Keratinocyte (primary cell): Measurements from ENCODE around the gene MEF2A. TPM values are rescaled to one million over a fixed set of nuclear protein-coding genes. Genes with fewer than 3 reads are reported as not detected.
A peak's percentile ranks its signal among the peaks of the same experiment; 100 is the strongest.

Experiments
- DNase-seq: peaks from one replicate; pipeline ENCODE4 v3.0.0-alpha.2; 2011; ENCODE audit warnings: low read depth, missing footprints, low spot score
- FAIRE-seq: peaks from 2 replicates; lab custom pipeline; 2011; peaks lifted over from hg19 to GRCh38; lab: Jason Lieb, UNC
- H2AFZ ChIP-seq: 2 replicates; pipeline ENCODE4 v1.6.0; 2012; ENCODE audit warnings: low read length, control low read depth, inconsistent platforms; ENCODE audit not compliant: control insufficient read depth
- H3K27ac ChIP-seq: 2 replicates; pipeline ENCODE4 v1.5.1; 2011; ENCODE audit warnings: low read length; ENCODE audit not compliant: control insufficient read depth, insufficient read depth
- H3K27me3 ChIP-seq: 3 replicates; pipeline ENCODE4 v1.6.0; 2011; ENCODE audit warnings: low read length; ENCODE audit not compliant: control insufficient read depth, insufficient read depth; ENCODE audit errors: extremely low read depth
- H3K36me3 ChIP-seq, 2 experiments: 2 replicates in 1 of 2; 3 replicates in 1 of 2; pipeline ENCODE4 v1.5.1; 2011; ENCODE audit warnings: low read length in 2 of 2, mild to moderate bottlenecking in 1 of 2; ENCODE audit not compliant: control insufficient read depth in 2 of 2, insufficient read depth in 2 of 2; ENCODE audit errors: extremely low read depth in 1 of 2
- H3K4me1 ChIP-seq: 3 replicates; pipeline ENCODE4 v1.5.1; 2011; ENCODE audit warnings: low read length; ENCODE audit not compliant: control insufficient read depth, insufficient read depth; ENCODE audit errors: extremely low read depth
- H3K4me2 ChIP-seq: 3 replicates; pipeline ENCODE4 v1.6.0; 2011; ENCODE audit warnings: low read depth, low read length; ENCODE audit not compliant: control insufficient read depth, insufficient read depth; ENCODE audit errors: extremely low read depth
- H3K4me3 ChIP-seq, 3 experiments: fragments of 200-600 bp in 1 of 3; sonication (generic) in 1 of 3; 2 replicates in 2 of 3; 3 replicates in 1 of 3; pipeline ENCODE4 v1.5.1; 2011 to 2016; ENCODE audit warnings: low read length in 3 of 3, mild to moderate bottlenecking in 3 of 3, control low read depth in 2 of 3, inconsistent platforms in 1 of 3, low read depth in 1 of 3, mixed read lengths in 1 of 3, mixed run types in 1 of 3, moderate library complexity in 1 of 3; ENCODE audit not compliant: control insufficient read depth in 2 of 3, insufficient read depth in 2 of 3; ENCODE audit errors: extremely low read depth in 1 of 3
- H3K79me2 ChIP-seq: 2 replicates; pipeline ENCODE4 v1.6.0; 2012; ENCODE audit warnings: low read length; ENCODE audit not compliant: control insufficient read depth, insufficient read depth
- H3K9ac ChIP-seq: 3 replicates; pipeline ENCODE4 v1.6.0; 2011; ENCODE audit warnings: low read length; ENCODE audit not compliant: control insufficient read depth, insufficient read depth; ENCODE audit errors: extremely low read depth
- H3K9me1 ChIP-seq: 3 replicates; pipeline ENCODE4 v1.6.0; 2011; ENCODE audit warnings: low read length; ENCODE audit not compliant: control insufficient read depth, insufficient read depth; ENCODE audit errors: extremely low read depth
- H3K9me3 ChIP-seq: 2 replicates; pipeline ENCODE4 v1.5.1; 2012; ENCODE audit warnings: low read depth, low read length; ENCODE audit not compliant: control insufficient read depth
- H4K20me1 ChIP-seq: 3 replicates; pipeline ENCODE4 v1.6.0; 2011; ENCODE audit warnings: low read length; ENCODE audit not compliant: control insufficient read depth, insufficient read depth; ENCODE audit errors: extremely low read depth
- EZH2 ChIP-seq: IDR thresholded peaks from one replicate; pipeline ENCODE4 v1.6.1; 2012; ENCODE audit warnings: inconsistent platforms, mild to moderate bottlenecking, low read length, moderate library complexity
- dilution Hi-C: fragments of 300-500 bp; cut with MboI; formaldehyde crosslinking; loops from one replicate; pipeline ENCODE4 v1.7.0; 2020; ENCODE audit warnings: low sequenced_read_pairs; ENCODE audit not compliant: extremely low pct_ligation_motif_present
- polyA plus RNA-seq, 5 experiments: library from polyadenylated mRNA; depleted of rRNA in 3 of 5; stranded (reverse) in 3 of 5; stranded (forward) in 1 of 5; unstranded in 1 of 5; fragments of >200 nt; gene quantifications; 1 replicate in 1 of 5; 2 replicates in 3 of 5; 3 replicates in 1 of 5; pipeline versions ENCODE4 v1.2.1 to v1.2.3, GENCODE V29; 2011 to 2012; ENCODE audit warnings: missing spikeins in 2 of 5, low read depth in 1 of 5, low replicate concordance in 1 of 5
- TF ChIP-seq, protein P1 (sequence below), 3 experiments: IDR thresholded peaks in 1 of 3; conservative IDR thresholded peaks in 1 of 3; optimal IDR thresholded peaks in 1 of 3; 2 replicates in 2 of 3; 3 replicates in 1 of 3; pipeline versions ENCODE3 to v1.5.1; 2011; ENCODE audit warnings: low read length in 3 of 3, mild to moderate bottlenecking in 3 of 3, moderate library complexity in 2 of 3, control low read depth in 1 of 3, inconsistent platforms in 1 of 3; ENCODE audit not compliant: insufficient read depth in 2 of 3; ENCODE audit errors: extremely low read depth in 1 of 3

MEF2A gene
- polyA plus RNA-seq, 1 donor (not counting 4 experiments of a cell fraction or from before 2014, with no cell fraction given) = 27.4 TPM

DNA sequence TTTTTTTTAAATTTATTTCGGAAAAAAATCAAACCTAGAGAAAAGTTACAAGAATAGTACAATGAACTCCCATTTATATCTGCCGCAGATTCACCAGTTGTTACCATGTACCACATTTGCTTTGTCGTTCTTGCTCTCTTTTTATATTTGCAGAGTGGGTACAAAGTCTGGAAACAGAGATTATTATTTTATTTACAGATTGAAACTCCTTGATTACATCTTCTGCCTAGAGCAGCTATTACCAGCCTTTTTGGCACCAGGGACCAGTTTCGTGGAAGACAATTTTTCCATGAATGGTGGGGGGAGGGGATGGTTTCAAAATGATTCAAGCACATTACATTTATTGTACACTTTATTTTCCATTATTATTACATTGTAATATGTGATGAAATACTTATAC lies 8.3 kb downstream of the MEF2A start:
- DNase-seq (no peak), FAIRE-seq (no peak)
- dilution Hi-C loops = no loop called here
- Histone ChIP-seq H3K79me2 (peaks cover 75% of the 10 kb centered on the region), H3K9me3 (no peaks in the 10 kb centered on the region), H3K27ac (no peak overlapping the region), H3K9me1 (no peaks in the 10 kb centered on the region), H3K4me3 (no peak overlapping the region), H3K4me2 (peak overlapping the region; percentile 38), H3K27me3 (no peaks in the 10 kb centered on the region), H3K9ac (no peak overlapping the region), H2AFZ (no peak overlapping the region), H3K4me1 (peaks cover 13% of the 10 kb centered on the region), H3K36me3 (no peaks in the 10 kb centered on the region), H4K20me1 (no peaks in the 10 kb centered on the region)
- TF ChIP-seq, protein P1, sequence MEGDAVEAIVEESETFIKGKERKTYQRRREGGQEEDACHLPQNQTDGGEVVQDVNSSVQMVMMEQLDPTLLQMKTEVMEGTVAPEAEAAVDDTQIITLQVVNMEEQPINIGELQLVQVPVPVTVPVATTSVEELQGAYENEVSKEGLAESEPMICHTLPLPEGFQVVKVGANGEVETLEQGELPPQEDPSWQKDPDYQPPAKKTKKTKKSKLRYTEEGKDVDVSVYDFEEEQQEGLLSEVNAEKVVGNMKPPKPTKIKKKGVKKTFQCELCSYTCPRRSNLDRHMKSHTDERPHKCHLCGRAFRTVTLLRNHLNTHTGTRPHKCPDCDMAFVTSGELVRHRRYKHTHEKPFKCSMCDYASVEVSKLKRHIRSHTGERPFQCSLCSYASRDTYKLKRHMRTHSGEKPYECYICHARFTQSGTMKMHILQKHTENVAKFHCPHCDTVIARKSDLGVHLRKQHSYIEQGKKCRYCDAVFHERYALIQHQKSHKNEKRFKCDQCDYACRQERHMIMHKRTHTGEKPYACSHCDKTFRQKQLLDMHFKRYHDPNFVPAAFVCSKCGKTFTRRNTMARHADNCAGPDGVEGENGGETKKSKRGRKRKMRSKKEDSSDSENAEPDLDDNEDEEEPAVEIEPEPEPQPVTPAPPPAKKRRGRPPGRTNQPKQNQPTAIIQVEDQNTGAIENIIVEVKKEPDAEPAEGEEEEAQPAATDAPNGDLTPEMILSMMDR (optimal IDR thresholded peaks at IDR 0.05 in 1 of 3, IDR thresholded peaks at IDR 0.05 in 1 of 3, conservative IDR thresholded peaks at IDR 0.05 in 1 of 3; ENCODE audit: extremely low read depth in 1 of 3, insufficient read depth in 2 of 3, low read length in 3 of 3) = no peak
- TF ChIP-seq EZH2 = no peak

DNA sequence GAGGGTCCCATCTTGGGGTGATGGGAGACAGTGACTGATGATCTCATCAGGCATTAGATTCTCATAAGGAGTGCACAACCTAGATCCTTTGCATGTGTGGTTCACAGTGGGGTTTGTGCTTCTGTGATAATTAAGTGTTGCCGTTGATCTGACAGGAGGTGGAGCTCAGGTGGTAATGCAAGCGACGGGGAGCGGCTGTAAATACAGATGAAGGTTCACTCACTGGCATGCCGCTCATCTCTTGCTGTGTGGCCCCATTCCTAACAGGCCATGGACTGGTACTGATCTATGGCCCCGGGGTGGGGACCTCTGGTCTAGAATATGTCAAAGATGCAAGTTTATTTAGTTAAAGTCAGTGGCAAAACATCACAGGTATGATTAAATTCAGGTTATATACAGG lies 8.7 kb downstream of the MEF2A start:
- no peaks in the 10 kb centered on the region for H3K9me1 ChIP-seq
- DNase-seq (no peak), FAIRE-seq (peak; percentile 72)
- no peaks in the 10 kb centered on the region for H3K36me3 ChIP-seq
- H3K79me2 ChIP-seq = peaks cover 74% of the 10 kb centered on the region
- H3K4me2 ChIP-seq = peak overlapping the region; percentile 38
- no peaks in the 10 kb centered on the region for H3K9me3 ChIP-seq
- no peak overlapping the region for H3K27ac ChIP-seq
- no peak overlapping the region for H3K4me3 ChIP-seq
- no peaks in the 10 kb centered on the region for H4K20me1 ChIP-seq
- TF ChIP-seq EZH2 = no peak
- TF ChIP-seq, protein P1 (optimal IDR thresholded peaks at IDR 0.05 in 1 of 3, IDR thresholded peaks at IDR 0.05 in 1 of 3, conservative IDR thresholded peaks at IDR 0.05 in 1 of 3; ENCODE audit: extremely low read depth in 1 of 3, insufficient read depth in 2 of 3, low read length in 3 of 3) = peak in 1 of 3 experiments; percentile 22
- no peaks in the 10 kb centered on the region for H3K27me3 ChIP-seq
- peaks cover 13% of the 10 kb centered on the region for H3K4me1 ChIP-seq
- H2AFZ ChIP-seq = no peak overlapping the region
- H3K9ac ChIP-seq = no peak overlapping the region
- dilution Hi-C loops = no loop called here
